ENCODE data around the gene MSX2. TPM values are rescaled to one million over a fixed set of nuclear protein-coding genes. Genes with fewer than 3 reads are reported as not detected.

Gene MSX2
- total and polyA plus RNA-seq, 2 of the 8 experiments (the other 6 are each of a cell fraction or from before 2014, with no cell fraction given) = 0.24 to 0.47 TPM

- DNase-seq (ENCODE audit: low read depth in 1 of 2, low spot score in 2 of 2) (no peak), FAIRE-seq (no peak)
- H3K4me3 ChIP-seq (ENCODE audit: extremely low read depth in 1 of 4, insufficient read depth in 2 of 4, low read depth in 3 of 4, low read length in 4 of 4) = peak overlapping the region in 1 of 4 experiments; percentile 55; a peak in 1 of 8 replicates
- no peaks in the 10 kb centered on the region for H3K9me3 ChIP-seq (ENCODE audit: insufficient read depth in 2 of 2, low read depth in 1 of 2, low read length in 1 of 2)
- H3K4me1 ChIP-seq (replicated peaks in 1 of 4; ENCODE audit: control insufficient read depth in 3 of 4, insufficient read depth in 4 of 4, low read length in 3 of 4) = peaks cover 6 to 13% (median 9%) of the 10 kb centered on the region in 4 experiments
- H3K56ac ChIP-seq (replicated peaks; ENCODE audit: insufficient read length, low read depth, low read length) = no peak overlapping the region
- H4K20me1 ChIP-seq (replicated peaks in 1 of 2; ENCODE audit: control insufficient read depth in 1 of 2, insufficient read depth in 2 of 2, low read length in 2 of 2) = no peaks in the 10 kb centered on the region
- H3K4ac ChIP-seq (replicated peaks; ENCODE audit: insufficient read length, low read depth, low read length) = no peak overlapping the region
- no peak overlapping the region for H4K91ac ChIP-seq (replicated peaks; ENCODE audit: insufficient read length, low read length)
- no peak overlapping the region for H2BK5ac ChIP-seq (ENCODE audit: low read depth, low read length)
- no peak overlapping the region for H2BK120ac ChIP-seq (replicated peaks; ENCODE audit: low read depth, low read length)
- peaks cover 6 to 35% (median 25%) of the 10 kb centered on the region in 4 experiments for H3K27me3 ChIP-seq (replicated peaks in 1 of 4; ENCODE audit: control insufficient read depth in 3 of 4, extremely low read depth in 1 of 4, insufficient read depth in 3 of 4, low read length in 3 of 4)
- H3K36me3 ChIP-seq (ENCODE audit: control insufficient read depth in 2 of 4, insufficient read depth in 4 of 4, low read length in 3 of 4) = no peaks in the 10 kb centered on the region
- H3K14ac ChIP-seq (ENCODE audit: insufficient read length) = no peak overlapping the region
- H4K5ac ChIP-seq (ENCODE audit: insufficient read length, low read depth, low read length) = no peak overlapping the region
- H3K9ac ChIP-seq (replicated peaks in 1 of 4; ENCODE audit: extremely low read depth in 1 of 4, low read depth in 3 of 4, low read length in 3 of 4) = no peak overlapping the region
- H3K18ac ChIP-seq (ENCODE audit: extremely low read depth, low read length) = no peak overlapping the region; the same call in 1 of the 2 replicates
- H3K79me1 ChIP-seq (ENCODE audit: low read depth, low read length) = no peaks in the 10 kb centered on the region
- H4K8ac ChIP-seq (ENCODE audit: extremely low read depth, insufficient read depth, low read length) = no peak overlapping the region
- no peak overlapping the region for H2BK20ac ChIP-seq (ENCODE audit: low read length)
- H3K27ac ChIP-seq (ENCODE audit: low read depth, low read length) = no peak overlapping the region
- ChIA-PET POLR2A (ENCODE audit: partially characterized antibody) (no interaction called here), CTCF (ENCODE audit: partially characterized antibody) (interaction anchor here (0.8 to 1.3 kb wide), 5 partner anchors 10 to 328 kb away, joined by 3 read pairs; no protein-coding TSS in a partner anchor)
- no peak overlapping the region for H2AK5ac ChIP-seq (ENCODE audit: low read depth, low read length)
- H3K79me2 ChIP-seq (ENCODE audit: control insufficient read depth in 1 of 2, insufficient read depth in 2 of 2, low read length in 2 of 2) = no peaks in the 10 kb centered on the region
- no peak overlapping the region for H2BK12ac ChIP-seq (ENCODE audit: low read depth, low read length)
- H3K23ac ChIP-seq (ENCODE audit: insufficient read length) = no peak overlapping the region
- no peak overlapping the region for H2BK15ac ChIP-seq (ENCODE audit: low read length)
- H3K23me2 ChIP-seq (ENCODE audit: low read depth, low read length) = peaks cover 5% of the 10 kb centered on the region; the same call in 1 of the 2 replicates
- no peak overlapping the region for H2AFZ ChIP-seq (ENCODE audit: low read length)
- peak overlapping the region; percentile 36 to 71; a peak in 2 of 4 replicates for H3K4me2 ChIP-seq (ENCODE audit: insufficient read depth in 1 of 2, low read depth in 2 of 2, low read length in 2 of 2)
- TF ChIP-seq CEBPB (IDR thresholded peaks at IDR 0.05; ENCODE audit: low read depth, low read length) = no peak
Measured at GRCh38 chr5:174687503-174687902, 36.9 kb upstream of the MSX2 start.
